HG03064 (cell line): ENCODE data around the gene F11.
"Not testable (repeated sequence)": the region's sequence is repeated elsewhere in the genome, so short reads cannot be mapped to it uniquely, and the experiment has no call there.

Source experiments
- ATAC-seq: cut with Tn5 transposase; IDR thresholded peaks from one replicate; pipeline ENCODE4 v1.9.1; 2021; ENCODE audit warnings: low read depth; ENCODE audit not compliant: unreplicated experiment

Gene F11

GRCh38 chr4:186298031-186298647 is 32.1 kb downstream of the F11 start:
- ATAC-seq: no peak

GRCh38 chr4:186299291-186299690 is 33.3 kb downstream of the F11 start:
- ATAC-seq: no peak

GRCh38 chr4:186300659-186301390 is 34.8 kb downstream of the F11 start:
- no peak for ATAC-seq

- ATAC-seq: no peak
Measured at GRCh38 chr4:186304216-186304615, 38.2 kb downstream of the F11 start.

- no peak for ATAC-seq
Measured at GRCh38 chr4:186304866-186305505, 39.0 kb downstream of the F11 start.

- no peak for ATAC-seq
Measured at GRCh38 chr4:186307497-186307896, 41.5 kb downstream of the F11 start.

- ATAC-seq: no peak
Measured at GRCh38 chr4:186307916-186308315, 41.9 kb downstream of the F11 start.

- no peak for ATAC-seq
Measured at GRCh38 chr4:186318481-186318880, 52.5 kb downstream of the F11 start.

- not testable (repeated sequence) for ATAC-seq
Measured at GRCh38 chr4:186324660-186325059, 58.7 kb downstream of the F11 start.

- no peak for ATAC-seq
Measured at GRCh38 chr4:186326391-186326790, 60.4 kb downstream of the F11 start.

GRCh38 chr4:186329372-186329771 is 63.4 kb downstream of the F11 start:
- ATAC-seq: no peak

GRCh38 chr4:186330368-186330767 is 64.4 kb downstream of the F11 start:
- no peak for ATAC-seq

- ATAC-seq: no peak
Measured at GRCh38 chr4:186335793-186336192, 69.8 kb downstream of the F11 start.
